Body of pancreas (tissue), 4 donors: ENCODE measurements around the gene NCR3LG1.

Experiments
- POLR2A ChIP-seq, 3 donors: fragments of 450-650 bp; IDR thresholded peaks; one replicate each; pipeline ENCODE4 v1.6.1; 2016; ENCODE audit warnings: antibody characterized with exemption in 3 of 3, mild to moderate bottlenecking in 2 of 3
- TF ChIP-seq, protein P1 (sequence below), 7 experiments: fragments of 450-650 bp in 4 of 7; fragments of 200-600 bp in 3 of 7; sonication (generic) in 3 of 7; IDR thresholded peaks; one replicate each; pipeline ENCODE4 v1.5.1; 2016 to 2019; ENCODE audit warnings: antibody characterized with exemption in 7 of 7

DNA sequence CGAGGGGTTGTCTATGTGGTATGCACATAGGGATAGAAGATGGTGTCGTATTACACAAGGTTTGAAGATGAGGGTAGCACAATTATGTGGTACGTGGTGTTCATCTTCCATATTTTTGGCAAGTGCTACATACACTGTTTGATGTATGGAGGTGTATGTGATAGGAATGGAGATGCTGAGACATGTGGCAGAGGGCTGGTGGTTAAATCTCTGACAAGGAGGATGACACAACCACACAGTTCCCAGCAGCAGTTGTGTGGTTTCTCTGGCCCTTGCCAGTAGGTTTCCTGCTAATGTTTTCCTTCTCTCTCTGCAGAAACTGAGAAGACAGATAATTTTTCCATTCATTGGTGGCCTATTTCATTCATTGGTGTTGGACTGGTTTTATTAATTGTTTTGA lies 17.0 kb downstream of the NCR3LG1 start:
- TF ChIP-seq POLR2A (IDR thresholded peaks at IDR 0.05): no peak
- TF ChIP-seq, protein P1, sequence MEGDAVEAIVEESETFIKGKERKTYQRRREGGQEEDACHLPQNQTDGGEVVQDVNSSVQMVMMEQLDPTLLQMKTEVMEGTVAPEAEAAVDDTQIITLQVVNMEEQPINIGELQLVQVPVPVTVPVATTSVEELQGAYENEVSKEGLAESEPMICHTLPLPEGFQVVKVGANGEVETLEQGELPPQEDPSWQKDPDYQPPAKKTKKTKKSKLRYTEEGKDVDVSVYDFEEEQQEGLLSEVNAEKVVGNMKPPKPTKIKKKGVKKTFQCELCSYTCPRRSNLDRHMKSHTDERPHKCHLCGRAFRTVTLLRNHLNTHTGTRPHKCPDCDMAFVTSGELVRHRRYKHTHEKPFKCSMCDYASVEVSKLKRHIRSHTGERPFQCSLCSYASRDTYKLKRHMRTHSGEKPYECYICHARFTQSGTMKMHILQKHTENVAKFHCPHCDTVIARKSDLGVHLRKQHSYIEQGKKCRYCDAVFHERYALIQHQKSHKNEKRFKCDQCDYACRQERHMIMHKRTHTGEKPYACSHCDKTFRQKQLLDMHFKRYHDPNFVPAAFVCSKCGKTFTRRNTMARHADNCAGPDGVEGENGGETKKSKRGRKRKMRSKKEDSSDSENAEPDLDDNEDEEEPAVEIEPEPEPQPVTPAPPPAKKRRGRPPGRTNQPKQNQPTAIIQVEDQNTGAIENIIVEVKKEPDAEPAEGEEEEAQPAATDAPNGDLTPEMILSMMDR (IDR thresholded peaks at IDR 0.05): no peak
